ENCODE measurements around the gene VAV3. TPM values are rescaled to one million over a fixed set of nuclear protein-coding genes. Genes with fewer than 3 reads are reported as not detected.

The VAV3 gene
- total RNA-seq, 1 experiment from 2014 or later, result not detected

DNA sequence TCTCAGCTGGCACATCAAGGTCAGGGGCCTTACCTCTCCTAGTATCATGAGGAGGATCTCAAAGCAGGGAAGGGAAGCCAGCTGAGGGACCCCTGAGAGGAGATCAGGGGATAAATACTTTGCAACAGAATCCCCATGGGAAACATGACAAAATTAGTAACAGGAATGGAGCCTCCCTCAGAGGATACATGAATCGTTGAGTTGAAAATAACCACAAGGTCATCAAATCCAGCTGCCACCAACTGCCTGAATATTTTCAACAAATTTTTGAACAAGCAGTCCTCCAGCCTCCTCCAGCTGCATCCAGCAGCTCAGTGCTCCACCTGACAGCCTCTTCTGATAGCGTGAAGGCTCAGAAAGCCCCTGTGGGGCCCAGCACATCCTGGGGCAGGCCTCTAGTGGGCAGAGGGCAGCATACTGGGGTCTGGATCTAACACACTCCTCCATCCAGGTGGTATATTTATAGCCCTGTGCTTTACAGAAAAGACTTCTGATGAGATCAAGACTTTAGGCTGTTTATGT lies 419.9 kb downstream of the VAV3 start:
- Histone ChIP-seq H2AFZ (ENCODE audit: low read depth, low read length, poor library complexity, severe bottlenecking) (no peak overlapping the region), H3K9ac (ENCODE audit: low read length) (no peak overlapping the region), H3K27ac (ENCODE audit: low read depth, low read length) (no peak overlapping the region), H3K79me2 (ENCODE audit: insufficient read depth, low read length) (no peaks in the 10 kb centered on the region), H4K20me1 (ENCODE audit: insufficient read depth) (no peaks in the 10 kb centered on the region), H3K4me3 (replicated peaks in 1 of 2; ENCODE audit: low read depth in 1 of 2, low read length in 2 of 2) (no peak overlapping the region), H3K9me2 (ENCODE audit: insufficient read depth) (no peaks in the 10 kb centered on the region), H3K36me3 (ENCODE audit: control insufficient read depth in 1 of 2, insufficient read depth in 2 of 2, low read length in 2 of 2) (no peaks in the 10 kb centered on the region), H3K9me3 (ENCODE audit: control insufficient read depth in 1 of 2, insufficient read depth in 1 of 2, low read depth in 1 of 2, low read length in 2 of 2) (peaks cover 0 to 24% of the 10 kb centered on the region in 2 experiments; a peak in 2 of 4 replicates), H3K4me2 (ENCODE audit: low read length) (no peak overlapping the region), H3K4me1 (ENCODE audit: control insufficient read depth in 1 of 2, insufficient read depth in 2 of 2, low read length in 2 of 2) (no peaks in the 10 kb centered on the region), H3K27me3 (ENCODE audit: insufficient read depth, low read length) (no peaks in the 10 kb centered on the region)
- no TSS peak for BruUV-seq (replicated peaks)
- TF ChIP-seq ELF1 (IDR thresholded peaks at IDR 0.05; ENCODE audit: borderline replicate concordance, low read depth) (no peak), TCF7L2 (IDR thresholded peaks at IDR 0.05; ENCODE audit: borderline replicate concordance, extremely low read depth, insufficient read depth, insufficient read length) (no peak), EZH2 (IDR thresholded peaks at IDR 0.05) (no peak)
- intact Hi-C loops (cut with micrococcal nuclease), result no loop called here
- ATAC-seq (no peak), DNase-seq (ENCODE audit: low read depth, low spot score) (no peak)
- CTCF ChIA-PET, result no interaction called here
- RAD21 ChIA-PET (ENCODE audit: low non-redundant PET in 1 of 2, low total read pairs in 2 of 2, uncharacterized antibody in 2 of 2, unreplicated experiment in 2 of 2), result no interaction called here
- POLR2A ChIA-PET, result no interaction called here

DNA sequence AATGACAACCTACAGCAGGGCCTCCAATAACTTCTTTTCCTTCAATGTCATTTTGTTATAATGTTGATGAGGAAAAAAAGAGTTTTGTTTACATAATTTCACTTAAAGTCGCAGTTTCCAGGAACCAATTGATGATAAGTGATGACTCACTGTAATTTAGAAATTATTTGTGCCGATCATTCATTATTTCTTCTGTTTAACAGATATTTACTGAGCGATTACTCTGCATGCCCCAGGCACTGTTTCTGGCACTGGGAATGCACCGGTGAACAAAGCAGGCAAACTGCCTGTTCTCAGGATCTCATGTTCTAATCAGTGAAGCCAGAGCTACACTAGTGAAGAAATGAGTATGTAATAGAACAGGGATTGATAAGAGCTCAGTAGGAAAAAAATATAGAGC lies 420.7 kb downstream of the VAV3 start:
- H3K9ac ChIP-seq (ENCODE audit: low read length), result no peak overlapping the region
- no peaks in the 10 kb centered on the region for H3K36me3 ChIP-seq (ENCODE audit: control insufficient read depth in 1 of 2, insufficient read depth in 2 of 2, low read length in 2 of 2)
- no peak overlapping the region for H3K4me3 ChIP-seq (replicated peaks in 1 of 2; ENCODE audit: low read depth in 1 of 2, low read length in 2 of 2)
- no peaks in the 10 kb centered on the region for H3K9me2 ChIP-seq (ENCODE audit: insufficient read depth)
- H3K9me3 ChIP-seq (ENCODE audit: control insufficient read depth in 1 of 2, insufficient read depth in 1 of 2, low read depth in 1 of 2, low read length in 2 of 2), result peaks cover 0 to 22% of the 10 kb centered on the region in 2 experiments; a peak in 2 of 4 replicates
- H4K20me1 ChIP-seq (ENCODE audit: insufficient read depth), result no peaks in the 10 kb centered on the region
- no peak overlapping the region for H2AFZ ChIP-seq (ENCODE audit: low read depth, low read length, poor library complexity, severe bottlenecking)
- no peak for ATAC-seq
- ChIA-PET POLR2A (no interaction called here), CTCF (no interaction called here), RAD21 (ENCODE audit: low non-redundant PET in 1 of 2, low total read pairs in 2 of 2, uncharacterized antibody in 2 of 2, unreplicated experiment in 2 of 2) (no interaction called here)
- H3K27me3 ChIP-seq (ENCODE audit: insufficient read depth, low read length), result no peaks in the 10 kb centered on the region
- H3K27ac ChIP-seq (ENCODE audit: low read depth, low read length), result no peak overlapping the region
- no peaks in the 10 kb centered on the region for H3K79me2 ChIP-seq (ENCODE audit: insufficient read depth, low read length)
- H3K4me1 ChIP-seq (ENCODE audit: control insufficient read depth in 1 of 2, insufficient read depth in 2 of 2, low read length in 2 of 2), result no peaks in the 10 kb centered on the region
- H3K4me2 ChIP-seq (ENCODE audit: low read length), result no peak overlapping the region
- intact Hi-C loops (cut with micrococcal nuclease), result no loop called here
- BruUV-seq (replicated peaks), result no TSS peak
- DNase-seq (ENCODE audit: low read depth, low spot score), result no peak
- no peak for TF ChIP-seq ZNF274 (IDR thresholded peaks at IDR 0.05; ENCODE audit: low read depth, low read length)
- TF ChIP-seq, protein P1, sequence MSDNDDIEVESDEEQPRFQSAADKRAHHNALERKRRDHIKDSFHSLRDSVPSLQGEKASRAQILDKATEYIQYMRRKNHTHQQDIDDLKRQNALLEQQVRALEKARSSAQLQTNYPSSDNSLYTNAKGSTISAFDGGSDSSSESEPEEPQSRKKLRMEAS (IDR thresholded peaks at IDR 0.05), result no peak
- no peak for TF ChIP-seq EZH2 (IDR thresholded peaks at IDR 0.05)
- TF ChIP-seq, protein P2, sequence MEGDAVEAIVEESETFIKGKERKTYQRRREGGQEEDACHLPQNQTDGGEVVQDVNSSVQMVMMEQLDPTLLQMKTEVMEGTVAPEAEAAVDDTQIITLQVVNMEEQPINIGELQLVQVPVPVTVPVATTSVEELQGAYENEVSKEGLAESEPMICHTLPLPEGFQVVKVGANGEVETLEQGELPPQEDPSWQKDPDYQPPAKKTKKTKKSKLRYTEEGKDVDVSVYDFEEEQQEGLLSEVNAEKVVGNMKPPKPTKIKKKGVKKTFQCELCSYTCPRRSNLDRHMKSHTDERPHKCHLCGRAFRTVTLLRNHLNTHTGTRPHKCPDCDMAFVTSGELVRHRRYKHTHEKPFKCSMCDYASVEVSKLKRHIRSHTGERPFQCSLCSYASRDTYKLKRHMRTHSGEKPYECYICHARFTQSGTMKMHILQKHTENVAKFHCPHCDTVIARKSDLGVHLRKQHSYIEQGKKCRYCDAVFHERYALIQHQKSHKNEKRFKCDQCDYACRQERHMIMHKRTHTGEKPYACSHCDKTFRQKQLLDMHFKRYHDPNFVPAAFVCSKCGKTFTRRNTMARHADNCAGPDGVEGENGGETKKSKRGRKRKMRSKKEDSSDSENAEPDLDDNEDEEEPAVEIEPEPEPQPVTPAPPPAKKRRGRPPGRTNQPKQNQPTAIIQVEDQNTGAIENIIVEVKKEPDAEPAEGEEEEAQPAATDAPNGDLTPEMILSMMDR (IDR thresholded peaks at IDR 0.05 in 2 of 3, conservative IDR thresholded peaks at IDR 0.05 in 1 of 3; ENCODE audit: borderline replicate concordance in 1 of 3, insufficient read depth in 1 of 3, low read depth in 2 of 3, low read length in 2 of 3), result no peak
- no peak for TF ChIP-seq TCF7L2 (IDR thresholded peaks at IDR 0.05; ENCODE audit: borderline replicate concordance, extremely low read depth, insufficient read depth, insufficient read length)
- TF ChIP-seq EZH2phosphoT487 (IDR thresholded peaks at IDR 0.05; ENCODE audit: borderline replicate concordance), result no peak
- TF ChIP-seq, protein P3, sequence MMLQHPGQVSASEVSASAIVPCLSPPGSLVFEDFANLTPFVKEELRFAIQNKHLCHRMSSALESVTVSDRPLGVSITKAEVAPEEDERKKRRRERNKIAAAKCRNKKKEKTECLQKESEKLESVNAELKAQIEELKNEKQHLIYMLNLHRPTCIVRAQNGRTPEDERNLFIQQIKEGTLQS (IDR thresholded peaks at IDR 0.05), result no peak
- TF ChIP-seq EGR1 (IDR thresholded peaks at IDR 0.05; ENCODE audit: low read depth), result no peak
- TF ChIP-seq, protein P4, sequence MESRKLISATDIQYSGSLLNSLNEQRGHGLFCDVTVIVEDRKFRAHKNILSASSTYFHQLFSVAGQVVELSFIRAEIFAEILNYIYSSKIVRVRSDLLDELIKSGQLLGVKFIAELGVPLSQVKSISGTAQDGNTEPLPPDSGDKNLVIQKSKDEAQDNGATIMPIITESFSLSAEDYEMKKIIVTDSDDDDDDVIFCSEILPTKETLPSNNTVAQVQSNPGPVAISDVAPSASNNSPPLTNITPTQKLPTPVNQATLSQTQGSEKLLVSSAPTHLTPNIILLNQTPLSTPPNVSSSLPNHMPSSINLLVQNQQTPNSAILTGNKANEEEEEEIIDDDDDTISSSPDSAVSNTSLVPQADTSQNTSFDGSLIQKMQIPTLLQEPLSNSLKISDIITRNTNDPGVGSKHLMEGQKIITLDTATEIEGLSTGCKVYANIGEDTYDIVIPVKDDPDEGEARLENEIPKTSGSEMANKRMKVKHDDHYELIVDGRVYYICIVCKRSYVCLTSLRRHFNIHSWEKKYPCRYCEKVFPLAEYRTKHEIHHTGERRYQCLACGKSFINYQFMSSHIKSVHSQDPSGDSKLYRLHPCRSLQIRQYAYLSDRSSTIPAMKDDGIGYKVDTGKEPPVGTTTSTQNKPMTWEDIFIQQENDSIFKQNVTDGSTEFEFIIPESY (IDR thresholded peaks at IDR 0.05; ENCODE audit: extremely low read depth, insufficient replicate concordance, low read length), result no peak
